ENCODE measurements around the gene CEMIP2.

GRCh38 chr9:71783120-71783523, 14.8 kb upstream of the CEMIP2 start:
- TF ChIP-seq CTCF (conservative IDR thresholded peaks at IDR 0.05 in 1 of 2, IDR thresholded peaks at IDR 0.05 in 1 of 2; ENCODE audit: low read depth in 1 of 2, low read length in 2 of 2) (no peak), EZH2 (IDR thresholded peaks at IDR 0.05; ENCODE audit: low read length, missing control alignments) (no peak)

Measured in fibroblast of lung (primary cell).